Hepatocyte (in vitro differentiated cells): ENCODE measurements around the gene KERA. TPM values are rescaled to one million over a fixed set of nuclear protein-coding genes. Genes with fewer than 3 reads are reported as not detected.
A peak's percentile ranks its signal among the peaks of the same experiment; 100 is the strongest.

ENCODE experiments used
- DNase-seq: peaks from one replicate; pipeline ENCODE4 v3.0.0-alpha.2; 2016; ENCODE audit warnings: low spot score
- H2AFZ ChIP-seq: fragments of 200-600 bp; sonication (generic); 2 replicates; pipeline ENCODE4 v1.6.0; 2016; ENCODE audit warnings: antibody characterized with exemption, mild to moderate bottlenecking
- H3K27ac ChIP-seq: fragments of 200-600 bp; sonication (generic); 2 replicates; pipeline ENCODE4 v1.5.1; 2016; ENCODE audit warnings: mild to moderate bottlenecking
- H3K27me3 ChIP-seq: fragments of 200-600 bp; sonication (generic); 2 replicates; pipeline ENCODE4 v1.6.1; 2016
- H3K36me3 ChIP-seq: fragments of 200-600 bp; sonication (generic); replicated peaks from 2 replicates; pipeline ENCODE4 v1.5.1; 2016; ENCODE audit warnings: low read depth; ENCODE audit not compliant: insufficient read depth
- H3K4me1 ChIP-seq: fragments of 200-600 bp; sonication (generic); 2 replicates; pipeline ENCODE4 v1.5.1; 2016; ENCODE audit warnings: mild to moderate bottlenecking, moderate library complexity; ENCODE audit not compliant: insufficient read depth
- H3K4me2 ChIP-seq: fragments of 200-600 bp; sonication (generic); 2 replicates; pipeline ENCODE4 v1.6.0; 2016
- H3K4me3 ChIP-seq: fragments of 200-600 bp; sonication (generic); 2 replicates; pipeline ENCODE4 v1.5.1; 2016; ENCODE audit warnings: mild to moderate bottlenecking
- H3K79me2 ChIP-seq: fragments of 200-600 bp; sonication (generic); 2 replicates; pipeline ENCODE4 v1.6.0; 2017; ENCODE audit warnings: mild to moderate bottlenecking
- H3K9me2 ChIP-seq: fragments of 200-600 bp; sonication (generic); replicated peaks from 2 replicates; pipeline ENCODE4 v1.6.0; 2017; ENCODE audit warnings: mild to moderate bottlenecking; ENCODE audit not compliant: insufficient read depth
- H3K9me3 ChIP-seq: fragments of 200-600 bp; sonication (generic); 2 replicates; pipeline ENCODE4 v1.5.1; 2016; ENCODE audit warnings: low read depth, mild to moderate bottlenecking
- H4K20me1 ChIP-seq: fragments of 200-600 bp; sonication (generic); 2 replicates; pipeline ENCODE4 v1.6.0; 2016; ENCODE audit warnings: mild to moderate bottlenecking; ENCODE audit not compliant: insufficient read depth, poor library complexity, severe bottlenecking
- EZH2 ChIP-seq: fragments of 200-600 bp; sonication (generic); IDR thresholded peaks from 2 replicates; pipeline ENCODE4 v1.6.1; 2016; ENCODE audit warnings: antibody characterized with exemption, mild to moderate bottlenecking, borderline replicate concordance
- EZH2phosphoT487 ChIP-seq: fragments of 200-600 bp; sonication (generic); IDR thresholded peaks from one replicate; pipeline ENCODE4 v1.6.1; 2018; ENCODE audit warnings: antibody characterized with exemption, mild to moderate bottlenecking, low read depth, moderate library complexity; ENCODE audit not compliant: unreplicated experiment, severe bottlenecking
- WGBS: methylation state at CpG from one replicate; pipeline ENCODE4 v1.1.6; 2016; ENCODE audit warnings: low lambda C conversion rate; ENCODE audit errors: missing lambda C conversion rate; 5-methylcytosine and 5-hydroxymethylcytosine counted together
- polyA plus RNA-seq: library from polyadenylated mRNA; unstranded; fragments of >200 nt; fragmentation: Nextera tagmentation; extraction: Ambion mirVana; gene quantifications from 2 replicates; pipeline ENCODE4 v1.2.1, GENCODE V29; 2016
- total RNA-seq: library from RNA; depleted of rRNA; stranded (reverse); fragments of >200 nt; gene quantifications from 2 replicates; pipeline ENCODE4 v1.2.3, GENCODE V29; 2014
- TF ChIP-seq, protein P1 (sequence below): fragments of 200-600 bp; sonication (generic); IDR thresholded peaks from 2 replicates; pipeline ENCODE4 v1.5.1; 2016; ENCODE audit warnings: antibody characterized with exemption, mild to moderate bottlenecking; ENCODE audit not compliant: poor library complexity

KERA gene
- total and polyA plus RNA-seq, 2 experiments from 2014 or later = 0.10 to 0.97 TPM

DNA sequence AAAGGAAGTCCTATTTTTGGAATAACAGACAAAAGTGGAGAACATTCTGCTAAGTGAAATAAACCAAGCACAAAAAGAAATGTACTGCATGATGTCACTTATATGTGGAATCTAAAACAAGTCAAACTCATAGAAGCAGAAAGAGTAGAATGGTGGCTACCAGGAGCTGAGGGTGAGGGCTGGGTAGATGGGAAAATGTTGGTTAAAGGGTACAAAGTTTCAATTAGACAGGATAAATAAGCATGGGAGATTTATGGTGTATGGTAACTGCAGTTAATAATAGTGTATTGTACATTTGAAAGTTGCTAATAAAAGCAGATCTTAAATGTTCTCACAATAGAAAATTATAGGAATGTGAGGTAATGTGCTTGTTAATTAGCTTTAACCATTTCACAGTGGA lies 40.6 kb upstream of the KERA start:
- Histone ChIP-seq H2AFZ (no peak overlapping the region), H3K27me3 (no peaks in the 10 kb centered on the region), H3K79me2 (no peaks in the 10 kb centered on the region), H4K20me1 (no peaks in the 10 kb centered on the region), H3K4me1 (peaks cover 28% of the 10 kb centered on the region), H3K36me3 (no peaks in the 10 kb centered on the region), H3K9me3 (no peaks in the 10 kb centered on the region), H3K4me3 (no peak overlapping the region), H3K4me2 (no peak overlapping the region), H3K9me2 (no peaks in the 10 kb centered on the region), H3K27ac (peak overlapping the region; percentile 75)
- no peak for DNase-seq
- no peak for TF ChIP-seq EZH2phosphoT487
- TF ChIP-seq, protein P1, sequence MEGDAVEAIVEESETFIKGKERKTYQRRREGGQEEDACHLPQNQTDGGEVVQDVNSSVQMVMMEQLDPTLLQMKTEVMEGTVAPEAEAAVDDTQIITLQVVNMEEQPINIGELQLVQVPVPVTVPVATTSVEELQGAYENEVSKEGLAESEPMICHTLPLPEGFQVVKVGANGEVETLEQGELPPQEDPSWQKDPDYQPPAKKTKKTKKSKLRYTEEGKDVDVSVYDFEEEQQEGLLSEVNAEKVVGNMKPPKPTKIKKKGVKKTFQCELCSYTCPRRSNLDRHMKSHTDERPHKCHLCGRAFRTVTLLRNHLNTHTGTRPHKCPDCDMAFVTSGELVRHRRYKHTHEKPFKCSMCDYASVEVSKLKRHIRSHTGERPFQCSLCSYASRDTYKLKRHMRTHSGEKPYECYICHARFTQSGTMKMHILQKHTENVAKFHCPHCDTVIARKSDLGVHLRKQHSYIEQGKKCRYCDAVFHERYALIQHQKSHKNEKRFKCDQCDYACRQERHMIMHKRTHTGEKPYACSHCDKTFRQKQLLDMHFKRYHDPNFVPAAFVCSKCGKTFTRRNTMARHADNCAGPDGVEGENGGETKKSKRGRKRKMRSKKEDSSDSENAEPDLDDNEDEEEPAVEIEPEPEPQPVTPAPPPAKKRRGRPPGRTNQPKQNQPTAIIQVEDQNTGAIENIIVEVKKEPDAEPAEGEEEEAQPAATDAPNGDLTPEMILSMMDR = no peak
- TF ChIP-seq EZH2 = no peak

DNA sequence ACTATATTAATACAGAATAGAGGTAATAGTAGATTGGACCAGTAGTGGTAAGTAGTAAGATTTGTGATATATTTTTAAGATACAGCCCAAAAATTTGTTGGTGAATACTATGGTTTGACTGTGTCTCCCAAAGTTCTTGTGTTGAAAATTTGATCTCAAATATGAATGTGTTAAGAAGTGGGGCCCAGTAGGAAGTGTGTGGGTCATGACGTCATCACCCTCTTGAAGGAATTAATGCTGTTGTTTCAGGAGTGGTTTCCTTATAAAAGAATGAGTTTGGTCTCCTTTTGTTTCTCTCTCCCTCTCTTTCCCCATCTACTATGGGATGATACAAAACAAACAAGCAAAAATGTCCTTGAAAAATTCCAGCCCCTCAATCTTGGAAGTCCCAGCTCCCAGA lies 37.1 kb upstream of the KERA start:
- Histone ChIP-seq H3K4me3 (no peak overlapping the region), H3K36me3 (no peaks in the 10 kb centered on the region), H3K27ac (no peak overlapping the region), H2AFZ (no peak overlapping the region), H3K4me1 (peaks cover 16% of the 10 kb centered on the region), H3K9me3 (no peaks in the 10 kb centered on the region), H3K9me2 (no peaks in the 10 kb centered on the region), H3K27me3 (no peaks in the 10 kb centered on the region), H3K4me2 (no peak overlapping the region), H4K20me1 (no peaks in the 10 kb centered on the region), H3K79me2 (no peaks in the 10 kb centered on the region)
- 96% methylated on average over 1 of the region's 1 CpG for WGBS
- TF ChIP-seq, protein P1 = no peak
- TF ChIP-seq EZH2 (no peak), EZH2phosphoT487 (no peak)
- DNase-seq = no peak

DNA sequence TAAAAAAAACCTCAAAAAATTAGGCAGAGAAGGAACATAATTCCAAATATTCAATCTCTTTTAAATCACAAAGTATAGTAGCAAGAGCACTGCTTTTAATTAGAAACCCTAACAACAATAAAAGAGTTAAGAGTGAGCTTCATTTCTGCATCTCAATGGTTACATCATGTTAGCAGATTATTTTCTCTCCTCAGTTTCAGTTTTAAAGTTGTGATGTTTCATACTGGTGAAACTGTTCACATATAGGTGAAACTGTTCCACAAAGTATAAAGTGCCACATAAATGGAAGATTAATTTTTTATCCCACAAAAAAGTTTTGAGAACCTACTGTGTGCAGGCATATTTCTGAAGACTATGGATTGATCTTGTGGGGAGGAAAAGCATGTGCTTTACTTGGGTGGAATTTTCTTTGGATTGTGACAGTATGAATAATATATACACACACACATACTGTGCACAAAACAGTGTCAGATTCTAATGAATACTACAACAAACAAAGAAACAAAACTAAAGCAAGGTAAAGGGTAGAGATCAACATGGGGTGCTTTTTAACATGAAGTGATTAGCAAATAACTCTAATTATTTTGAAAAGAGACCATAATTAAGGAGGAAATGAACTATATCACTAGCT lies 36.3 kb upstream of the KERA start:
- no peak overlapping the region for H3K27ac ChIP-seq
- TF ChIP-seq, protein P1 = no peak
- no peak for TF ChIP-seq EZH2phosphoT487
- H3K4me3 ChIP-seq = no peak overlapping the region
- H3K9me2 ChIP-seq = no peaks in the 10 kb centered on the region
- peaks cover 8% of the 10 kb centered on the region for H3K4me1 ChIP-seq
- no peaks in the 10 kb centered on the region for H3K27me3 ChIP-seq
- no peak for DNase-seq
- H2AFZ ChIP-seq = no peak overlapping the region
- peak overlapping the region; percentile 48 for H3K4me2 ChIP-seq
- H3K9me3 ChIP-seq = no peaks in the 10 kb centered on the region
- H3K79me2 ChIP-seq = no peaks in the 10 kb centered on the region
- no peaks in the 10 kb centered on the region for H4K20me1 ChIP-seq
- no peaks in the 10 kb centered on the region for H3K36me3 ChIP-seq

DNA sequence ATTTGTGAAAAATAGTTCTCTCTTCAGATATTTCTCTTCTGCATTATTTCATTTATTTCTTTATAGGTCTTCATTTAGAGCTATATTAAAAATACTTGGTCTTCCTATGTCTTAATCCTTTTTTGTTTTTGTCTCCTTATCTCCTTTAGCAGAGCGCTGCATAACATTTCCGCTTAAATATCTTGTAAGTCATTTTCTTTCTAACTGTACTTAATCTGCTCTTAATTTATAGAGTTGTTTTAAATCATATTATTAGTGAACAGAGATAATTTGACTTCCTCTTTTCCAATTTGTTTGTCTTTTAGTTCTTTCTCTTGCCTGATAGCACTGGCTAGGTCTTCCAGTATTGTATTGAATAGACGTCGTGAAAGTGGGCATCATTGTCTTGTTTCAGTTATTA lies 35.5 kb upstream of the KERA start:
- TF ChIP-seq, protein P1 = no peak
- TF ChIP-seq EZH2 (no peak), EZH2phosphoT487 (no peak)
- H3K4me2 ChIP-seq = peak overlapping the region; percentile 48
- H3K4me3 ChIP-seq = no peak overlapping the region
- H2AFZ ChIP-seq = no peak overlapping the region
- H4K20me1 ChIP-seq = no peaks in the 10 kb centered on the region
- H3K9me3 ChIP-seq = no peaks in the 10 kb centered on the region
- WGBS = 84% methylated on average over 4 of the region's 4 CpGs
- H3K36me3 ChIP-seq = no peaks in the 10 kb centered on the region
- DNase-seq = no peak
- H3K27me3 ChIP-seq = no peaks in the 10 kb centered on the region
- H3K4me1 ChIP-seq = peaks cover 4% of the 10 kb centered on the region
- no peak overlapping the region for H3K27ac ChIP-seq
- H3K9me2 ChIP-seq = no peaks in the 10 kb centered on the region
- no peaks in the 10 kb centered on the region for H3K79me2 ChIP-seq
